HAP-1 (cell line): ENCODE data around the gene SNCAIP.
A peak's percentile ranks its signal among the peaks of the same experiment; 100 is the strongest.

Experiments used
- DNase-seq, 2 experiments: peaks; one replicate each; pipeline ENCODE4 v3.0.0-alpha.2; 2016 to 2020; ENCODE audit warnings: low spot score in 2 of 2
- H3K27me3 ChIP-seq: fragments of 250-450 bp; sonication (Bioruptor Pico); 2 replicates; pipeline ENCODE4 v1.5.1; 2020; ENCODE audit warnings: low read depth, mild to moderate bottlenecking, moderate library complexity
- H3K36me3 ChIP-seq: fragments of 250-450 bp; sonication (Bioruptor Pico); replicated peaks from 2 replicates; pipeline ENCODE4 v1.5.1; 2020; ENCODE audit warnings: mild to moderate bottlenecking
- H3K4me1 ChIP-seq: fragments of 250-450 bp; sonication (Bioruptor Pico); 2 replicates; pipeline ENCODE4 v1.5.1; 2020; ENCODE audit warnings: mild to moderate bottlenecking
- H3K4me3 ChIP-seq: fragments of 250-450 bp; sonication (Bioruptor Pico); 2 replicates; pipeline ENCODE4 v1.5.1; 2020; ENCODE audit warnings: mild to moderate bottlenecking, moderate library complexity
- H3K9me3 ChIP-seq: fragments of 250-450 bp; sonication (Bioruptor Pico); 2 replicates; pipeline ENCODE4 v1.5.1; 2020; ENCODE audit warnings: mild to moderate bottlenecking, moderate library complexity
- in situ Hi-C: fragments of 300-500 bp; cut with MboI; formaldehyde crosslinking; loops from 3 replicates; pipeline ENCODE4 v1.14.3; 2020; ENCODE audit warnings: low sequenced_read_pairs, inconsistent platforms, mixed read lengths

Gene SNCAIP

GRCh38 chr5:122355324-122355723 is 43.3 kb downstream of the SNCAIP start:
- H3K4me3 ChIP-seq = no peak overlapping the region
- no peaks in the 10 kb centered on the region for H3K36me3 ChIP-seq
- H3K27me3 ChIP-seq = no peaks in the 10 kb centered on the region
- in situ Hi-C loops = no loop called here
- no peak for DNase-seq
- H3K9me3 ChIP-seq = no peaks in the 10 kb centered on the region
- peaks cover 39% of the 10 kb centered on the region for H3K4me1 ChIP-seq

- H3K4me3 ChIP-seq = no peak overlapping the region
- no peak for DNase-seq
- no peaks in the 10 kb centered on the region for H3K27me3 ChIP-seq
- in situ Hi-C loops = no loop called here
- H3K4me1 ChIP-seq = peaks cover 39% of the 10 kb centered on the region
- no peaks in the 10 kb centered on the region for H3K9me3 ChIP-seq
- H3K36me3 ChIP-seq = no peaks in the 10 kb centered on the region
Measured at GRCh38 chr5:122356855-122357254, 44.8 kb downstream of the SNCAIP start.

GRCh38 chr5:122358372-122358979 is 46.4 kb downstream of the SNCAIP start:
- peak in 1 of 2 experiments; percentile 9 for DNase-seq
- Histone ChIP-seq H3K27me3 (no peaks in the 10 kb centered on the region), H3K4me3 (no peak overlapping the region), H3K4me1 (peaks cover 28% of the 10 kb centered on the region), H3K36me3 (no peaks in the 10 kb centered on the region), H3K9me3 (no peaks in the 10 kb centered on the region)
- in situ Hi-C loops = no loop called here

- Histone ChIP-seq H3K27me3 (no peaks in the 10 kb centered on the region), H3K4me1 (peaks cover 21% of the 10 kb centered on the region), H3K4me3 (no peak overlapping the region), H3K9me3 (no peaks in the 10 kb centered on the region), H3K36me3 (no peaks in the 10 kb centered on the region)
- in situ Hi-C loops = no loop called here
- no peak for DNase-seq
Measured at GRCh38 chr5:122362361-122362760, 50.3 kb downstream of the SNCAIP start.

- DNase-seq = no peak
- H3K4me3 ChIP-seq = no peak overlapping the region
- no peaks in the 10 kb centered on the region for H3K9me3 ChIP-seq
- H3K27me3 ChIP-seq = no peaks in the 10 kb centered on the region
- no peaks in the 10 kb centered on the region for H3K36me3 ChIP-seq
- H3K4me1 ChIP-seq = peaks cover 18% of the 10 kb centered on the region
- in situ Hi-C loops = no loop called here
Measured at GRCh38 chr5:122363623-122364022, 51.6 kb downstream of the SNCAIP start.

- no peaks in the 10 kb centered on the region for H3K27me3 ChIP-seq
- peaks cover 30% of the 10 kb centered on the region for H3K4me1 ChIP-seq
- H3K36me3 ChIP-seq = no peaks in the 10 kb centered on the region
- H3K9me3 ChIP-seq = no peaks in the 10 kb centered on the region
- no peak for DNase-seq
- no peak overlapping the region for H3K4me3 ChIP-seq
- in situ Hi-C loops = no loop called here
Measured at GRCh38 chr5:122366501-122366900, 54.5 kb downstream of the SNCAIP start.

GRCh38 chr5:122367456-122367855 is 55.4 kb downstream of the SNCAIP start:
- Histone ChIP-seq H3K27me3 (no peaks in the 10 kb centered on the region), H3K36me3 (no peaks in the 10 kb centered on the region), H3K4me3 (no peak overlapping the region), H3K9me3 (no peaks in the 10 kb centered on the region), H3K4me1 (peaks cover 30% of the 10 kb centered on the region)
- DNase-seq = no peak
- in situ Hi-C loops = no loop called here

GRCh38 chr5:122368510-122369251 is 56.6 kb downstream of the SNCAIP start:
- Histone ChIP-seq H3K27me3 (no peaks in the 10 kb centered on the region), H3K36me3 (no peaks in the 10 kb centered on the region), H3K4me3 (no peak overlapping the region), H3K9me3 (no peaks in the 10 kb centered on the region), H3K4me1 (peaks cover 30% of the 10 kb centered on the region)
- in situ Hi-C loops = no loop called here
- peak; percentile 29 to 40 for DNase-seq

GRCh38 chr5:122369253-122369815 is 57.3 kb downstream of the SNCAIP start:
- Histone ChIP-seq H3K4me1 (peaks cover 24% of the 10 kb centered on the region), H3K27me3 (no peaks in the 10 kb centered on the region), H3K9me3 (no peaks in the 10 kb centered on the region), H3K4me3 (no peak overlapping the region), H3K36me3 (no peaks in the 10 kb centered on the region)
- peak in 1 of 2 experiments; percentile 48 for DNase-seq
- in situ Hi-C loops = no loop called here

GRCh38 chr5:122371511-122372151 is 59.6 kb downstream of the SNCAIP start:
- H3K36me3 ChIP-seq = no peaks in the 10 kb centered on the region
- no peaks in the 10 kb centered on the region for H3K9me3 ChIP-seq
- no peaks in the 10 kb centered on the region for H3K27me3 ChIP-seq
- H3K4me1 ChIP-seq = peaks cover 18% of the 10 kb centered on the region
- in situ Hi-C loops = no loop called here
- no peak for DNase-seq
- H3K4me3 ChIP-seq = no peak overlapping the region

GRCh38 chr5:122374110-122374509 is 62.1 kb downstream of the SNCAIP start:
- DNase-seq = no peak
- Histone ChIP-seq H3K4me1 (peaks cover 9% of the 10 kb centered on the region), H3K9me3 (no peaks in the 10 kb centered on the region), H3K4me3 (no peak overlapping the region), H3K27me3 (no peaks in the 10 kb centered on the region), H3K36me3 (no peaks in the 10 kb centered on the region)
- in situ Hi-C loops = no loop called here

- H3K4me1 ChIP-seq = no peaks in the 10 kb centered on the region; the same call in 1 of the 2 replicates
- no peaks in the 10 kb centered on the region for H3K36me3 ChIP-seq
- in situ Hi-C loops = no loop called here
- DNase-seq = no peak
- H3K4me3 ChIP-seq = no peak overlapping the region
- no peaks in the 10 kb centered on the region for H3K27me3 ChIP-seq
- no peaks in the 10 kb centered on the region for H3K9me3 ChIP-seq
Measured at GRCh38 chr5:122375801-122376200, 63.8 kb downstream of the SNCAIP start.

GRCh38 chr5:122376250-122376649 is 64.2 kb downstream of the SNCAIP start:
- Histone ChIP-seq H3K36me3 (no peaks in the 10 kb centered on the region), H3K27me3 (no peaks in the 10 kb centered on the region), H3K4me1 (no peaks in the 10 kb centered on the region; the same call in 1 of the 2 replicates), H3K4me3 (no peak overlapping the region), H3K9me3 (no peaks in the 10 kb centered on the region)
- in situ Hi-C loops = no loop called here
- DNase-seq = no peak

- H3K4me1 ChIP-seq = no peaks in the 10 kb centered on the region; the same call in 1 of the 2 replicates
- in situ Hi-C loops = no loop called here
- no peaks in the 10 kb centered on the region for H3K9me3 ChIP-seq
- DNase-seq = no peak
- no peak overlapping the region for H3K4me3 ChIP-seq
- H3K27me3 ChIP-seq = no peaks in the 10 kb centered on the region
- H3K36me3 ChIP-seq = no peaks in the 10 kb centered on the region
Measured at GRCh38 chr5:122377026-122377425, 65.0 kb downstream of the SNCAIP start.
